Mesodermal cell (in vitro differentiated cells): Measurements from ENCODE around the gene WIPF1.

ENCODE experiments used
- H3K27ac ChIP-seq: 2 replicates; pipeline ENCODE4 v1.7.0; 2013; ENCODE audit warnings: mild to moderate bottlenecking, low read depth, low read length, moderate library complexity; ENCODE audit not compliant: severe bottlenecking
- H3K36me3 ChIP-seq: 2 replicates; pipeline ENCODE4 v1.7.1; 2013; ENCODE audit warnings: mild to moderate bottlenecking, low read length, moderate library complexity; ENCODE audit not compliant: control insufficient read depth, insufficient read depth
- H3K4me1 ChIP-seq: one replicate; pipeline ENCODE4 v1.7.1; 2013; ENCODE audit warnings: mild to moderate bottlenecking, low read length; ENCODE audit not compliant: insufficient read depth, control insufficient read depth, poor library complexity, severe bottlenecking
- H3K4me3 ChIP-seq: 2 replicates; pipeline ENCODE4 v1.7.0; 2013; ENCODE audit warnings: low read length, control low read depth, mild to moderate bottlenecking; ENCODE audit not compliant: insufficient read depth, poor library complexity, severe bottlenecking; ENCODE audit errors: extremely low read depth
- H3K9me3 ChIP-seq: 2 replicates; pipeline ENCODE4 v1.7.1; 2013; ENCODE audit warnings: mild to moderate bottlenecking, low read length, moderate library complexity; ENCODE audit not compliant: control insufficient read depth
- WGBS, 2 experiments: methylation state at CpG; one replicate each; pipeline ENCODE4 v1.1.5; 2013; ENCODE audit warnings: missing lambda C conversion rate in 2 of 2; ENCODE audit not compliant: insufficient coverage in 2 of 2; 5-methylcytosine and 5-hydroxymethylcytosine counted together

The WIPF1 gene

DNA sequence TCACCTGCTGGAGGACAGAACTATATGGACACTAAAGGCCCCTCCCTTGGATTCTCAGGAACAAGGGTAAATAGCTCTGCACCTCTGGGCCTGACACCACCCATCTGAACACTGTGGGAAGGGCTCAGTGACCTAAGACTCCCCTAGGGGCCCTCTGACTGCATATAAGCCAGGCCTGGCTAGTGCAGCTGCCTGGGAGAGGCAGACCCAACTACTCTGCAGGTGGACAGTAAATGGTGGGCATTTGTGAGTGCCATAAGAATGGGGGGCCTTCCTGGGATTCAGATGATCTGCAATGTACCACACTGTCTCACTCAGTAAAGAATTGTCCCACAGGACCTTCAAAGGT lies 11.2 kb upstream of the WIPF1 start:
- Histone ChIP-seq H3K4me3 (no peak overlapping the region), H3K27ac (no peak overlapping the region), H3K36me3 (no peaks in the 10 kb centered on the region), H3K4me1 (peaks cover 18% of the 10 kb centered on the region), H3K9me3 (no peaks in the 10 kb centered on the region)

DNA sequence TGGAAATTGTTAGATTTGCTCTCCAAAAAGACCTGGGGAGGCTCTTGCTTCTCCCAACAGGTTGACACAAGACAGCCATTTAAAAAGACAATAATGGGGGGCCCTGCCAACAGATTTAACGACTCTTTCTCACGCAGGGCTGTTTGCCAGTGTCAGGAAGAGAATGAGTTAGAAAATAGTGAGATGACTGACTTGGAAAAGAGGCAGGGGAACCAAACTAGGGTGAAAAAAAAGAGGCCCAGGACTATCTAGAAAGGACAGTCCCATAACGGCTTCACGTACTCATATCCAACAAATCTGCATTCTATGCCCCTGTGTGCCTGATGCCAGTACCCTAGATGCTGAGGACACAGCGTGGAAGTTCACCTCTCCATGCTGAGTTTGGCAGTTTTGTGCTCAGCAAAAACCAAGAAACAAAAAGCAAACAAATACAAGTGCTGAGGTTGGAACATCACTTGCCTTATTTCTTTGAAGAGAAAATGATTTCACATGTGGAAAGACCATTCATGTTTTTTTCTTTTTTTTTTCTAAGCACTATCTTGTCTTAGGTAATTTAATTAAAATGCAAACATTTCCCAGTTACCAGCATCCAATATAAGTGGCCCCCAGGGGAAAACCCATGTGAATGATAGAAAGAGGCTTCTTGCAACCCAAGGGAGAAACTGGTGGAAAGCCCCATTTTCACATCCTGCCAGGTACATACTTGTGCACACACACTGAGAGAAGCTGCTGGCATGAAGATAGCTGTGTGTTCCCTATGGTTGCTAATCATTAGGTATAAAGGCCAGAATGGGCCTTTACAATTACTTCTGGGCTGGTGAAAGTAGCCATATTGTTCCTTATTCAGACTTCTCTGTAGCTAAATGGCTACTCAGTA lies 10.6 kb upstream of the WIPF1 start:
- Histone ChIP-seq H3K4me1 (peaks cover 12% of the 10 kb centered on the region), H3K36me3 (no peaks in the 10 kb centered on the region), H3K9me3 (no peaks in the 10 kb centered on the region), H3K27ac (no peak overlapping the region), H3K4me3 (no peak overlapping the region)
- 92 to 96% methylated on average over 3 to 5 of the region's 5 CpGs for WGBS, 2 experiments

DNA sequence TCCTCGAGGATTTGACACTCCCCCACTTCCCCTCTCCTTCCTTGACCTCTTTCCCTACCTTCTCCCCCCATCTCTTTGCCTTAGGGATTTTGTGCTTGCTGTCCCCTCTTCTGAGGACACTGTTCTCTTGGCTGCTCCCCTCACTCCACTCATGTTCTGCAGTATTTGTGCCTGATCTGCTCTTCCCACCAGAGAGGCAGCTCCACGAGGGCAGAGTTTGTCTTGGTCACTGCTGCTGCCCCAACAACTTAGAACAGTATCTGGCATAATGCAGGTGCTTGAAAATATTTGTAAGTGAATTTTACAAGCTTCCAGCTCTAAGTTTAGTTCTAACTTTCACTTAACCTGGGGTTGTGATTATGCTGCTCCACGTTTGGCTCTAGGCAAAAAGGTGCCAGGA lies 10.0 kb upstream of the WIPF1 start:
- Histone ChIP-seq H3K4me1 (peaks cover 10% of the 10 kb centered on the region), H3K4me3 (no peak overlapping the region), H3K27ac (no peak overlapping the region), H3K36me3 (no peaks in the 10 kb centered on the region), H3K9me3 (no peaks in the 10 kb centered on the region)
- WGBS, 2 experiments, result 84 to 96% methylated on average over 3 of the region's 3 CpGs

DNA sequence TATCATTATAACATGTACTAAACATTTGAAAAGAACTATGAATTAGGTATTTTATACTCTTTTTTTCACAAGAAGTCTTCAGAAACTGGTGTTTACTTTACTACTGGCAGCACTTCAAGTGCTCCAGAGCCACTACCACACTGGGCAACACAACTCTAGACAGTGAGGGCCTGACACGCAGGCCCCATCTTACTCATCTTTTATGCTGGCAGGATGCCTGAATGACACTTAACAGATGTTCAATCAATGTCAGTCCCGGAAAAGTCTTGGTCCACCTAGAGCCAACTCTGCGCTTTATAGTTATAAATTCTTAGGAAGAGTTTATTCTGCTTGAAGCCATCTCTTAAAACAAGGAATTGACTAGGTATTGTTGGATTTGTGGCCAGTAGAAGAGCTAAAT lies 8.7 kb upstream of the WIPF1 start:
- H3K4me3 ChIP-seq, result no peak overlapping the region
- H3K27ac ChIP-seq, result no peak overlapping the region
- no peaks in the 10 kb centered on the region for H3K9me3 ChIP-seq
- H3K36me3 ChIP-seq, result no peaks in the 10 kb centered on the region
- peaks cover 10% of the 10 kb centered on the region for H3K4me1 ChIP-seq
- 90 to 95% methylated on average over 3 of the region's 3 CpGs for WGBS, 2 experiments

DNA sequence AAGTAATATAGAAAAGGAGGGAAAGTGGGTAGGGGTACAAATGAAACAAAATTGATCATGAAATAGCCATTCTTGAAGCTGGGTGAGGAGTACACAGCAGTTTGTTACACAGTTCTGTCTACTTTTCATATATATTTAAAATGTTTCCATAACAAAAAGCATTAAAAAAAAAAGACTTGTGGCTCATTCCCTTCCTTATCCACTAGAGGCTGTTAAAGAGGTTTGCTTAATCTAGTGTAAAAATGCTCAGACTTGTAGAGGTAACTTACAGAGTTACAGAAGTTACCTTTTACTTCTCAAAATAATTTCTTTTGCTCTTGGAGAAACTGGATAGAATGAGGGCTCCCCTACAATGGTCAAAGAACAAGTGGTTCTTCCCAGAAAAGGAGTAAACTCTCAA lies 8.1 kb upstream of the WIPF1 start:
- Histone ChIP-seq H3K4me1 (peaks cover 10% of the 10 kb centered on the region), H3K36me3 (no peaks in the 10 kb centered on the region), H3K27ac (no peak overlapping the region), H3K9me3 (no peaks in the 10 kb centered on the region), H3K4me3 (no peak overlapping the region)

DNA sequence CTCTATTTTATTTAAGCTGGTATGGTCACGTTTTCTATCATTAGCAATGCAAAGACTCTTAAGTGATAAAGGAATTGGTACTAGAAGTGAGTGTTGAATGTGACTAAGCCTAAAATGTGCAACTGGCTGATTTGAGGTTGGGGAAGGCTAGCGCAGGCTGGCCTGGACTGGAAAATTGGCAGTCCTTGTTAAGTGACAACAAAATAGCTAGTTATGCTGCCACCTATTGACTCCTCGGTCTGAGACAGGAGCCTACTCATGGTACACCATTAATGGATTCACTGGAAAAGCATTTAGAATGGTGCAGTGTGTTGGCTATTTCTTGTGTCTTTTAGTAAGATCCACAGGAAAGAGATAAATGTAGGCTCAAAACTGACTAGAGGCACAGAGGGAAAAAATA lies 5.7 kb upstream of the WIPF1 start:
- no peak overlapping the region for H3K4me3 ChIP-seq
- peaks cover 10% of the 10 kb centered on the region for H3K4me1 ChIP-seq
- WGBS, 2 experiments, result 48 to 67% methylated on average over 2 of the region's 3 CpGs
- peaks cover 10% of the 10 kb centered on the region for H3K9me3 ChIP-seq
- H3K27ac ChIP-seq, result peak overlapping the region; percentile 4
- H3K36me3 ChIP-seq, result peaks cover 5% of the 10 kb centered on the region

DNA sequence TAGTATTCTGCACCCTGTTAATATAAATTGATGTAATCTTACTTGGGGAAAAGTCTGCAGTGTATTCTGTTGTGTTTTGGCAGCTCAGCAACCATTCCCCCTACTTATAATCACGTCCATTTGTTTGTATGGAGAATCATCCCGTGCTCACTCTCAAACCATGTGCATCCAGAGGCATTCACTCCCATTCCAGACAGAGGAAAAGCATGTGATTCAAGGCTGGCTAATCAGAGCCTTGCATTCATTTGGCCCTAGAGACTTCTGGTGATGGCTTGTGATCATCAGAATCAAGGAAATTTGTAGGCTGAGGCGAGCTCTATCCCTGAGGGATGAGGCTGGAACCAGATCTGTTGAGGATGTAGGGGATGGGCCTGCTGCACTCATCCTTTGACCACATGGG lies 5.1 kb upstream of the WIPF1 start:
- H3K36me3 ChIP-seq, result peaks cover 5% of the 10 kb centered on the region
- WGBS, 2 experiments, result 93 to 100% methylated on average over 1 of the region's 3 CpGs

DNA sequence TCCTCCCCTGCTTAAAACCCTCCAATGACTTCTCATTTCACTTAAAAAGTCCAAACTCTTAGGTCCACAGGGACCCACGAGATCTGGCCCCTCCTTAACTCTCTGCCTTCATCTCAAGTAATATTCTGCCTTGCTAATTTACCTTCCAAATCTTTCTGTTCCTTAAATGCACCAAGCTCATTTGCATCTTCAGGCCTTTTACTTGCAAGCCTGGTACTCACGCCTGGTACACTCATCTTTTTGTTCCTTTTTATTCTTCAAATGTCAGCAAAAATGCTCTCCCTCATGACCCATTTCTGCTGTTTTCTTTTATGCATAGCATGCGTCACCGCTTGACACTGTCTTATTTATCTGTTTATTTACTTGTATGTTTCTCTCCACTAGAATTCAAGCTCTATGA lies 2.7 kb upstream of the WIPF1 start:
- Histone ChIP-seq H3K9me3 (peaks cover 10% of the 10 kb centered on the region), H3K36me3 (peaks cover 5% of the 10 kb centered on the region), H3K4me1 (peaks cover 18% of the 10 kb centered on the region), H3K27ac (no peak overlapping the region), H3K4me3 (no peak overlapping the region)
- 79 to 97% methylated on average over 2 of the region's 4 CpGs for WGBS, 2 experiments

More for the DNA sequence above, 5.1 kb upstream of the WIPF1 start:
- no peak overlapping the region for H3K4me3 ChIP-seq
- H3K4me1 ChIP-seq, result peaks cover 10% of the 10 kb centered on the region
- H3K27ac ChIP-seq, result no peak overlapping the region
- H3K9me3 ChIP-seq, result peaks cover 10% of the 10 kb centered on the region

DNA sequence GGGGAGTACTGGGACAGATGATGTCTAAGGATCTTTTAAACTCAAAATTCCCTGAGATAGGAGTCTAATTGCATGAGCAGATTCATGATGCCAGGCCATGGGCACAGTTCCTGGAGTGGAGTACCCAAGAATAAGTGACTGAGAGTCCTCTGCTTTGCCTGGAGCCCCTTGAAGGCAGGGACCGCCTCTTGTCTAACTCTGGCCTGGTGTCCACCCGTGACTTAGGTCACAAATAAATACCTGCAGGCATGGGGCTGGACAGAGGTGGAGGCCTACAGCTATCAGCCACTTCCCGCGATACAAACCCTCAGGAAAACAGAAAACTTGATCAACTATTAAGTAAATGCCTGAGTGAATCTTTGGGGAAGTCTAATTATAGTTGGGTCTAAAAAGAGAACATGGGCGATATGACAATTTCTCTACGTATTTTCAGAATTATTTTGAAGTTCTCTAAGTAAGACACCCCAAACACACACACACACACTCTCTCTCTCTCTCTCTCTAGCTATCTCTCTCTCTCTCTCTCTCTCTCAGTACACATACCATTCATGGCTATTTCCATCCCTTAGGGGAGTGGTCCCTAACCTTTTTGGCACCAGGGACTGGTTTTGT lies 1.8 kb upstream of the WIPF1 start:
- H3K9me3 ChIP-seq, result peaks cover 10% of the 10 kb centered on the region
- 95 to 100% methylated on average over 1 to 4 of the region's 6 CpGs for WGBS, 2 experiments
- no peak overlapping the region for H3K4me3 ChIP-seq
- H3K27ac ChIP-seq, result no peak overlapping the region
- H3K4me1 ChIP-seq, result peaks cover 18% of the 10 kb centered on the region
- peaks cover 5% of the 10 kb centered on the region for H3K36me3 ChIP-seq

DNA sequence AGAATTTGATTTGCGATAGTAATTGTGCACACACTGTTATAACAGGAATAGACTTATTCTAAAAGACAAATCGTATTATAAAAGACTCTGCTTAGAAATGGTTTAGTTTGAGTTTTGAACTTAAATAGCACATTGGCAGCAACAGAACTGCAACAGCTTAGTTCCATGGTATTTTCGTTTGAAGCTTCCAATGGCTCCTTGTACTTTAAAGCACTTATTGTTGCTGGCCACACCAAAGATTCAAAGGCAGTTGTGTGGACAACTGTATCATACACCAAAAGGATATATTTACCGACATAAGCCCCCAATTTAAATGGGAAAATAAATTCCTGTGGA lies 627 bp downstream of the WIPF1 start:
- Histone ChIP-seq H3K27ac (no peak overlapping the region), H3K9me3 (peaks cover 10% of the 10 kb centered on the region), H3K36me3 (peaks cover 5% of the 10 kb centered on the region), H3K4me1 (peaks cover 22% of the 10 kb centered on the region), H3K4me3 (no peak overlapping the region)
- 100% methylated on average over 1 of the region's 4 CpGs for WGBS, 2 experiments

DNA sequence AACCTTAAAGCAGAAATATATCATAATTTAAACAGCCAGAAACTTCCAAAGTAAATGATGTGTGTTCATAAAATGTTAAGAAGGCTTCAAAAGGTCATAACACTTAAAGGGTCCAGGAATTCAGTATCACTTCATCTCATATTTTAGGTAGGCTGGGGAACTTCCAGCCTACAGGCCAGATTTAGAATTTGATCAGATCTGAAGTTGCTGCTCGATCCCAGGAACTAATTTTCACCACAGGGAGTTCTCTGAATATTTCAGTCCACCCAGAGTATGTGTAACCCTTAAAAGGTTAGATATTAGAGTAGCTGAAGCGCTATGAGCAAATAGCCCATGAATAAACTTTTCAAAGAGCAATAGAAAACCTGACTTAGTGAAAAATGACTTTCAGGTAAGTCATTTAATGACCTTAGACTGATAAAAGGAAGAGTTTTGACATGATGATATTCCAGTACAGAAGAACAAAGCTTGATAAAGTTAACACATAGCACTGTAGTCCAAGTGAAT lies 1.7 kb downstream of the WIPF1 start:
- H3K4me3 ChIP-seq, result no peak overlapping the region
- 83% methylated on average over 1 of the region's 2 CpGs; no CpG with 5 or more reads in 1 of the 2 experiments for WGBS, 2 experiments
- H3K27ac ChIP-seq, result no peak overlapping the region
- peaks cover 5% of the 10 kb centered on the region for H3K36me3 ChIP-seq
- H3K9me3 ChIP-seq, result peaks cover 10% of the 10 kb centered on the region
- H3K4me1 ChIP-seq, result peaks cover 26% of the 10 kb centered on the region
